DMS 273 (cell line): ENCODE results near the gene OPALIN.

Experiments used
- DNase-seq: peaks from one replicate; lab custom pipeline; 2025; ENCODE audit not compliant: unreplicated experiment; lab: John Stamatoyannopoulos, UW

Gene OPALIN

GRCh38 chr10:96358851-96359540 is at the start of gene OPALIN:
TSS of gene OPALIN (minus strand) at chr10:96359002. CDS start at chr10:96358896, 106 bp downstream.
- DNase-seq: no peak

DNA sequence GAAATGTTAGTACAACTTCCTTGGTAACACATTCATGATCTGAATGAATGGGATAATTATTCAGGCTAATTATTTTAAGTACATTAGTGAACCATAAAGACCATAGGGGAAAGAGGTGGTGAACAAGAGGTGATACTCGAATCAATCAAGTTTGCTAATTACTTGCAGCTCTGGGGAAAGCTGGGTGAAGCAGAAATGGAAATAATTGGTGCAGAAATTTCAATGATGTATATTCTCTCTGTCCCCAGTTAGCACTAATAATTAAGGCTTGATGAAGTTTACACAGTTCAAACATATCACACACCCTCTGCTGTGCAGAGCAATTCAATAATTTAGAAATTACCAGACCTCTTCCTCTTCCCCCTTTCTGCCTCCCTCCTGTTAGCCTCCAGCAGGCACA is 49.4 kb upstream of the OPALIN start:
- DNase-seq: no peak

- no peak for DNase-seq
Observed at GRCh38 chr10:96407560-96408069, 48.8 kb upstream of the OPALIN start.

GRCh38 chr10:96406091-96406490 is 47.3 kb upstream of the OPALIN start:
- DNase-seq: no peak

- no peak for DNase-seq
Observed at GRCh38 chr10:96402417-96403305, 43.9 kb upstream of the OPALIN start.

- no peak for DNase-seq
Observed at GRCh38 chr10:96401036-96401435, 42.2 kb upstream of the OPALIN start.

- DNase-seq: no peak
Observed at GRCh38 chr10:96400465-96400864, 41.7 kb upstream of the OPALIN start.

DNA sequence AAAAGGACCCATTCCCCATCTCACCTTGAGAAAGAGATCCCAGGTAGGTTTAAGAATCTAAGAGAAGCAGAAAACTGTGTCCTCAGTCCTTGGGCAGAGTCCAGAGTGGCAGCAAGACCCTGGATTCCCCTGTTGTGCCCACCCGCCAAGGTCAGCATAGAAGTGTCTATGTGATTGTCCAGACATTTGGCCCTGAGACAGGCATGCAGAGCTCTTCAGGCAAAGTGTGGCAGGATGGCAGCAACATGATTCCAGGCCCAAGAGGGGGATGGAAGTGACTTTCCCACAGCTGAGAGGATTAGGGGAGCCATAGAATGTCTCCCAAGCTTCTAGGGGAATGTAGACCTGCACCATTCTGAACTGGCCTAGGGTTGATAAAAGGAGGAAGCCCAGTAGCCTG is 39.1 kb upstream of the OPALIN start:
- no peak for DNase-seq

DNA sequence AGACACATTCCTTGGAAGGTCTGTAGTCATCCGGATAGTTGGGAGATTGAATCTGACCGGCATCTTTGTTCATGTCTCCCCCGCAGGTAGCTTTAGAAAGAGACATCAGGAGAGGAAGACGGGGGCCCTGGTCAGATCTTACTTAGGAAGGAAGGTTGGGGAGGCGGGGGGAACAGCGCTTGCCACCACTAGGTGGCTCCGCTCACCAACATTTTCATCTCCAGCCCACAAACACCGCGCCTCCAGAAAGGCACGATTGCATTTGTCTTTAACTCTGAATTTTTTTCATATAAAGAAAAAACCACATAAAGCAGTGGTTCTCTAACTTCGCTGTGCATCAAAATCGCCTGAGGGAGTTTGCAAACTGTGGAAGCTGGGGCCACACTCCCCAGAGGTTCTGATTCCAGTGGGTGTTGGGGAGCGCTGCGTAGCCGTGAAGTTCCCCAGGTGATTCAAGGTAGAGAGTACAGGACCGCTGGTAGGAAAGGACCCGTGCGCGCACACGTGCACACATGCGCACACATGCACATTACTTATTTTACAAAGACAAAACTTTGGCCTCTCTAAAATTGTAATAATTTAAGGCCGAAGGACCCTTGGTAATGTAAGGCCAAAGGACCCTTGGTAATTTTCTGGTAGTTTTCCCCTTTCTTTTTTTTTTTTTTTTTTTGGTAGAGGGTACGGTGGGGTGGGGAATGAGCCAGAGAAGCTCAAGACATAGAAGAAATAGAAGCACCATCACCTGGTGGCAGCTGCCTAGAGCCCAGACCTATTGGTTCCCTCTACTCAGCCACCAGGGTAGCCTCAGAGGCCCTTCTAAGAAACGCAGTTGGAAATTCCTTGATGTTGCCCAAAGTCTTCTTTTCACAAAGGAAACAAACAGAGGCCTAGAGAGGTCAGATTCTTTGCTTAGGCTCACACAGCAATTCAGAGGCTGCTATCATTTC is 37.4 kb upstream of the OPALIN start:
- peak; percentile 79 for DNase-seq

- peak; percentile 93 for DNase-seq
Observed at GRCh38 chr10:96390460-96390864, 31.7 kb upstream of the OPALIN start.

DNA sequence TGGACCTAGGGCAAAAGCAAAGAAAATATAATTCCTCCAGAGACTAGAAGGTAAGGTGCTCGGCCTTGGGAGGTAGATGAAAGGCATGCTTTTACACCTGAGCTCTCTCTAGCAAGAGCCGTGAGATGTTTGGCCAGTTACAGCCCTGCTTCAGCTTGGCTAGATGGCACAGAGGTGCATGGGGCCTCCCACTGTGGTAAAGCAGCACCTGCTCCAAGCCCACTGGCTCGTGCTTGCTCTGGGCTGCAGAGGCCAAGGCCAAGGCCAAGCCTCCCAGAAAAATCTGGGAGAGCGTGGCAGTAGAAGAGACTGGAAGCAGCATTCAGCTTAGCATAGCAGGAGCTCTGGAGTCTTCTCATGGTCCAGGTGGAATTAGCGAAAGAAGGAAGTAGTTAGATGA is 31.0 kb upstream of the OPALIN start:
- DNase-seq: no peak

DNA sequence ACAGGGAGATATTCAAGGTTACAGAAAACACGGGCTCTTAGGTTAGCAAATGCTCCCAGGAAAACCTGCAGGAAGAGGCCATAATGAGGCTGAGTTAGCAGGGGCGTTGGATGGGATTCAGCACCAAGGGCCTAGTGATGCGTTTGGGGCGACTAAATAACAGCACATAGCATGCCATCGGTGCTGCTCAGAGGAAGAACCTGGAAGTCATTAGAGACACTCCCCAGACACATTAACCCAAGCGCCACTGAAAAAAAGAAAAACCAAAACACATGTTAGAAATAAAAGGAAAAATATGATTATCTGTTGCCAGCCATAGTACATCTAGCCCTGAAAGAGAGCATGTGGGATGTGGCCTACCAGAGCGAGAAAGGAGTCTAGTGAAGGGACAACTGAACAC is 28.8 kb upstream of the OPALIN start:
- DNase-seq: no peak

DNA sequence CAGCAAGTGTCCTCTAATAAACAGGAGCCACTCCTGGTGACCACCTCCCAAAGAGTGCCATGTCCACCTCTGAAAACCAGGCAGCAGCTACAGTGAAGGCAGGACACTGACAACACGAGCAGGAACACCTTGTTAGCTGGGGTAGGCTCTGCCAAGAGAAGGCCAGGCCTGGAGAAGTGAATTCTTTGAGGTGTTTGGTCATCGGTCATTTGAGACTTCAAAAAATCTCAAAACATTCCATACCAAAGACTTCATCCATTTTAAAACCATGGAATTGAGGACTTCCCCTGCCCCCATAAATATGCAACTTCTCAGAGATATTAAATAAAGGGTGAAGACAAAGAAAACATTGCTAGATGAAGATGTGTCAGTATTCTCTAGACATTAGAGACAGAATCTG is 28.4 kb upstream of the OPALIN start:
- no peak for DNase-seq

DNA sequence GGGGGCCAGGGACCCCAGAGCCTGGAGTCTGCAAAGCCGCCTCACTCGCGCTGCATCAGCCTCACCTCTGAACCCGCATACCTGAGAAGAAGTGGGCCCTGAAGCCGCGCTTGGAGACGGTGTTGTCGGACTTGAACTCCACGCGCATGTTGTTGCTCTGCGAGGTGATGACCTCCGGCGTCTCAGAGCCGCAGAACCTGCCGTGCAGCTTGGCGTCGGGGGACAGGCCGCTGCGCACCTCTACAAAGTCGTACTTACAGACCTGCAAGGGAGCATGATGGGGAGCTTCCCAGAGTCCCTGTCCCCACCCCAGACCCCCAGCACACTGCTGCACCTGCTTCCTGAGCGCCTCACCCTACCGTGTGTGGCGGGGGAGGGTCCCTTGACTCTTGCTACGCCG is 25.7 kb upstream of the OPALIN start:
- no peak for DNase-seq

DNA sequence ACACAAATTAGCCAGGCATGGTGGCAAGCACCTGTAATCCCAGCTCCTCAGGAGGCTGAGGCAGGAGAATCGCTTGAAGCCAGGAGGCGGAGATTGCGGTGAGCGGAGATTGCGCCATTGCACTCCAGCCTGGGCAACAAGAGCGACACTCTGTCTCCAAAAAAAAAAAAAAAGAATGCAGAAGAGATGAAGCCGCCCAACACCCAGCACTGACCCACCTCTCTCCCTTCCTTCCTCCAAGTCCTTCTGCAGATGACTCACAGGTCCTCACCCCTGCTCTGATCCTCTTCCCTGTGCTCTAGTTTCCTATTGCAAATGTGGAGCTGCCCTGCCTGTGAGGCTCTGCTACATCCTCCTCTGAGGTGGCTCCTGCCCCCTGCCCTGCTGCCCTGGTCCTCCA is 22.0 kb upstream of the OPALIN start:
- no peak for DNase-seq

- no peak for DNase-seq
Observed at GRCh38 chr10:96379758-96380157, 21.0 kb upstream of the OPALIN start.

GRCh38 chr10:96378741-96379140 is 19.9 kb upstream of the OPALIN start:
- no peak for DNase-seq

- no peak for DNase-seq
Observed at GRCh38 chr10:96377816-96378294, 19.1 kb upstream of the OPALIN start.

DNA sequence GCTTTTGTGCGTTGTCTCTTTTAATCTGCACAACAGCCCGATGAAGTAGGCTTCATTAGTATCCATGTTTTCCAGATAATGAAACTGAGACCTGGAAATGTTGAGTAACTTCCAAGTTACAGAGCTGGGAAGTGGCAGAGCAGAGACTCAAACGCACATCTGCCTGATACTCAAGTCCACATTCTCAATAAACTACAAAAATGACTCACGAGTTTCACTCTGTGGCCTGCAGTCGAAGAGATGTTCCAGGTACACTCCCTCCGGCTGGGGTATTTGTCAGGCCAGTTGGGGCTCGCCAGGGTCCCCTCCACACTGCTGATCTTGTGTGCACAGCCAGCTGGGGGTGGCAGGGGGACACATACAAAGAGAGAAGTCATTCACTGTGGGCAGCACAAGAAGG is 17.7 kb upstream of the OPALIN start:
- no peak for DNase-seq

DNA sequence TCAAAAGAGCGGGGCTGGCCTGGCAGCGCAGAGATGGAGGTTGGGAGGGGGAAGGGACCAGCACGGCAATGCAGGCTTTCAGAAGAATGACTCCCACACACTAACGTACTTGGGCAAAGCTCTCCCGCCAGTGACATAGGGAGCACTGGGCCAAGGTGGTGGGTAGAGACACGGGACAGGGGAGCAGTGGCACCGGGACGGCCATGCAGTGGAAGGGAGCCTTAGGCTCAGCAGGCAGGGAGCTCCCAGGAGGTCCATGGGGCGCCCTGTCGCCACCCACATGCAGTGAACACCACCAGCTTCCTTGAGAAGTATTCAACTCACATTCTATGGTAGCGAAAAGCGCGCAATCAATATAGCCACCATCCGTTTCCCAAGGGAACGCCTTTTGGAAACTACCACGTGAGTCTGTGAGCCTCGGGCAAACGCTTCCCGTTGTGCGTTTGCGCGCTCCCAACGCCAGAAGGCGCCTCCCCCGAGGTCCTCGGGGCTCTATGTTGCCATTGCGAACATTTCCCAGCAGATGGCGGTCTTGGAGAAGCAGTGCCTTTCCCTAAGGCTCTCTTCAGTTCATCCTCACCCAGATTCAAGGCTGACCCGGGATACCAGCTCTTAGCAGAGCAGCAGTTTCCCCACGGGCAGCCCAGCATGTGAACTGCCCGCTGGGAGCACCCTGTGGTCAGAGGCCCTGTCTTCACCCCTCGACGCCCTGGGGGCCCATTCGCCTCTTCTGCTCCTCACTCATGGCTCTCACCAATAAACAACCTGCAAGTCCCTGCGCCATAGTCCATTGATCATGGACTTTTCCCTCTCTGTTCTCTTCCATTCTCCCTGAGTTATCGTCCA is 16.4 kb upstream of the OPALIN start:
- DNase-seq: peak; percentile 95
